H9 (cell line): ENCODE results near the gene CNNM4. TPM values are rescaled to one million over a fixed set of nuclear protein-coding genes. Genes with fewer than 3 reads are reported as not detected.

Experiments used
- DNase-seq: peaks from one replicate; pipeline ENCODE4 v3.0.0-alpha.2; 2017
- H2AFZ ChIP-seq: one replicate; pipeline ENCODE4 v1.6.1; 2013; ENCODE audit warnings: mild to moderate bottlenecking, low read length, control low read depth, moderate library complexity
- H2AK5ac ChIP-seq: 2 replicates; pipeline ENCODE4 v1.6.1; 2013; ENCODE audit warnings: low read length, control low read depth, mixed read lengths; ENCODE audit not compliant: insufficient read length
- H2BK120ac ChIP-seq: one replicate; pipeline ENCODE4 v1.6.1; 2013; ENCODE audit warnings: low read depth, mild to moderate bottlenecking, low read length, control low read depth, inconsistent platforms; ENCODE audit not compliant: poor library complexity, severe bottlenecking
- H2BK12ac ChIP-seq: 2 replicates; pipeline ENCODE4 v1.6.1; 2013; ENCODE audit warnings: low read length, control low read depth, mixed read lengths, low read depth; ENCODE audit not compliant: insufficient read length
- H2BK15ac ChIP-seq: 2 replicates; pipeline ENCODE4 v1.6.1; 2013; ENCODE audit warnings: low read depth, low read length, control low read depth
- H2BK20ac ChIP-seq: one replicate; pipeline ENCODE4 v1.6.1; 2013; ENCODE audit warnings: low read depth, mild to moderate bottlenecking, low read length, control low read depth, inconsistent platforms; ENCODE audit not compliant: poor library complexity, severe bottlenecking
- H2BK5ac ChIP-seq: 2 replicates; pipeline ENCODE4 v1.6.1; 2013; ENCODE audit warnings: low read length, control low read depth, mixed read lengths; ENCODE audit not compliant: insufficient read length
- H3K14ac ChIP-seq: 2 replicates; pipeline ENCODE4 v1.6.1; 2013; ENCODE audit warnings: low read length, control low read depth; ENCODE audit not compliant: insufficient read depth
- H3K18ac ChIP-seq: 2 replicates; pipeline ENCODE4 v1.6.1; 2013; ENCODE audit warnings: low read depth, mild to moderate bottlenecking, mixed read lengths, low read length, control low read depth; ENCODE audit not compliant: insufficient read length
- H3K23ac ChIP-seq: 2 replicates; pipeline ENCODE4 v1.6.1; 2013; ENCODE audit warnings: low read length, control low read depth, mixed read lengths, low read depth; ENCODE audit not compliant: insufficient read length
- H3K23me2 ChIP-seq: 2 replicates; pipeline ENCODE4 v1.6.1; 2013; ENCODE audit warnings: low read depth, mild to moderate bottlenecking, mixed read lengths, low read length, control low read depth; ENCODE audit not compliant: insufficient read length, poor library complexity, severe bottlenecking
- H3K27ac ChIP-seq: 2 replicates; pipeline ENCODE4 v1.5.1; 2013; ENCODE audit warnings: low read length, control low read depth, mixed read lengths, low read depth; ENCODE audit not compliant: insufficient read length
- H3K27me3 ChIP-seq: 2 replicates; pipeline ENCODE4 v1.6.1; 2013; ENCODE audit warnings: low read length, control low read depth, inconsistent platforms; ENCODE audit not compliant: insufficient read depth
- H3K4ac ChIP-seq: 2 replicates; pipeline ENCODE4 v1.6.1; 2013; ENCODE audit warnings: low read depth, mild to moderate bottlenecking, control low read depth, inconsistent platforms, low read length, moderate library complexity
- H3K4me1 ChIP-seq: 2 replicates; pipeline ENCODE4 v1.6.1; 2013; ENCODE audit warnings: low read length, control low read depth, inconsistent platforms; ENCODE audit not compliant: insufficient read depth
- H3K4me2 ChIP-seq: 2 replicates; pipeline ENCODE4 v1.6.1; 2013; ENCODE audit warnings: low read length, control low read depth, mixed read lengths; ENCODE audit not compliant: insufficient read length, insufficient read depth
- H3K56ac ChIP-seq: 2 replicates; pipeline ENCODE4 v1.6.1; 2013; ENCODE audit warnings: low read depth, mild to moderate bottlenecking, mixed read lengths, low read length, control low read depth; ENCODE audit not compliant: insufficient read length
- H3K79me1 ChIP-seq: 2 replicates; pipeline ENCODE4 v1.6.1; 2013; ENCODE audit warnings: low read depth, mild to moderate bottlenecking, moderate library complexity, low read length, control low read depth, inconsistent platforms; ENCODE audit not compliant: insufficient read depth, poor library complexity, severe bottlenecking
- H3K79me2 ChIP-seq: 2 replicates; pipeline ENCODE4 v1.6.1; 2013; ENCODE audit warnings: low read length, control low read depth, inconsistent platforms; ENCODE audit not compliant: insufficient read depth
- H3K9ac ChIP-seq: 2 replicates; pipeline ENCODE4 v1.6.1; 2013; ENCODE audit warnings: low read length, control low read depth, mixed read lengths; ENCODE audit not compliant: insufficient read length; ENCODE audit errors: extremely low read depth
- H3K9me3 ChIP-seq: one replicate; pipeline ENCODE4 v1.6.1; 2013; ENCODE audit warnings: low read depth, low read length, inconsistent platforms; ENCODE audit not compliant: control insufficient read depth
- H3T11ph ChIP-seq: one replicate; pipeline ENCODE4 v1.6.1; 2013; ENCODE audit warnings: mild to moderate bottlenecking, low read length, control low read depth, inconsistent platforms
- H4K20me1 ChIP-seq: one replicate; pipeline ENCODE4 v1.6.1; 2013; ENCODE audit not compliant: control insufficient read depth, insufficient read length, insufficient read depth
- H4K5ac ChIP-seq: 2 replicates; pipeline ENCODE4 v1.6.1; 2013; ENCODE audit warnings: low read depth, mild to moderate bottlenecking, mixed read lengths, low read length, control low read depth; ENCODE audit not compliant: insufficient read length
- H4K8ac ChIP-seq: replicated peaks from 2 replicates; pipeline ENCODE4 v1.6.1; 2013; ENCODE audit warnings: low read length, control low read depth, mixed read lengths, low read depth; ENCODE audit not compliant: insufficient read length
- H4K91ac ChIP-seq: 2 replicates; pipeline ENCODE4 v1.6.1; 2013; ENCODE audit warnings: low read depth, mild to moderate bottlenecking, moderate library complexity, mixed read lengths, low read length, control low read depth; ENCODE audit not compliant: insufficient read length
- H3K27ac Mint-ChIP-seq, 3 experiments: 2 replicates in 2 of 3; 3 replicates in 1 of 3; pipeline ENCODE4 v1.8.0; 2020 to 2021; ENCODE audit warnings: mixed read lengths in 3 of 3, mild to moderate bottlenecking in 1 of 3, moderate library complexity in 1 of 3
- H3K27me3 Mint-ChIP-seq: 2 replicates; pipeline ENCODE4 v1.8.0; 2021; ENCODE audit warnings: low read depth, mild to moderate bottlenecking, moderate library complexity, mixed read lengths
- H3K36me3 Mint-ChIP-seq, 3 experiments: 2 replicates in 2 of 3; 3 replicates in 1 of 3; pipeline ENCODE4 v1.8.0; 2020 to 2021; ENCODE audit warnings: low read depth in 3 of 3, mixed read lengths in 3 of 3; ENCODE audit not compliant: insufficient read depth in 1 of 3
- H3K4me1 Mint-ChIP-seq, 2 experiments: 2 replicates each; pipeline ENCODE4 v1.8.0; 2020; ENCODE audit warnings: mixed read lengths in 2 of 2
- H3K4me3 Mint-ChIP-seq, 2 experiments: 2 replicates in 1 of 2; 3 replicates in 1 of 2; pipeline ENCODE4 v1.8.0; 2020 to 2021; ENCODE audit warnings: mild to moderate bottlenecking in 2 of 2, mixed read lengths in 2 of 2, moderate library complexity in 1 of 2
- H3K9me3 Mint-ChIP-seq, 2 experiments: 2 replicates in 1 of 2; 3 replicates in 1 of 2; pipeline ENCODE4 v1.8.0; 2020; ENCODE audit warnings: mild to moderate bottlenecking in 2 of 2, mixed read lengths in 2 of 2, moderate library complexity in 1 of 2
- WGBS: extraction: QIAGEN DNeasy Blood & Tissue Kit; methylation state at CpG from one replicate; pipeline ENCODE4 v1.1.7; 2013; ENCODE audit warnings: missing lambda C conversion rate, low lambda C conversion rate, mixed read lengths; ENCODE audit not compliant: insufficient read length; ENCODE audit errors: extremely low coverage; 5-methylcytosine and 5-hydroxymethylcytosine counted together
- total RNA-seq: library from RNA; stranded (reverse); gene quantifications from 2 replicates; pipeline ENCODE4 v1.2.1, GENCODE V29; 2021
- TF ChIP-seq, protein P1 (sequence below): fragments of 200-600 bp; sonication (generic); conservative IDR thresholded peaks from 3 replicates; pipeline ENCODE4 v1.8.0; 2021; ENCODE audit warnings: antibody characterized with exemption, mild to moderate bottlenecking

Gene CNNM4
- total RNA-seq, 1 experiment from 2014 or later: 8.5 TPM

DNA sequence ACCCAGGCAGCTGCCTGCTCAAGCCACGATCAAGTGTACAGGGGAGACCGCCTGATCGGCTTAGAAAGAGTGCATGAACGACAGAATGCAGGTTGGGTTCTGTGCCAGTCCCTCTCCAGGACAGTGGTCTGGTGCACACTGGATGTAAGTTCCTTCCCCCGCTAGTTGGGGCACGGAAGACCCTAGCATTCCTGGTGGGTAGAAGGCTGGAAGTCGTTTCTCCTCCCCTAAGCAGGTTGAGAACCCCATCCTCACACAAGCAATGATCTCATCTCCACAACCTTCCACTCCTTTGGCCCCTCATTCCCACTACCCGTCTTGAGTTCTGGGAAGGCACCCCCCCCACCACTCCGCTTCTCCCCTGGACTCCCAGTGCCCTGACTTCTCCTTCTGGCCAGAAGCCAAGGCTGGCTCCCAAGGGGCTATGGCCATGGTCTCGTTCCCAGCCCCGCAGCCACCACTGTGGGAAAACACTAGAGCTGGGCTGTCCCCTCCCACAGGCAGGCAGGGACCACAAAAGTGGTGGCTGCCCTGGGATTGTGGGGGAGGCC is 98.5 kb downstream of the CNNM4 start:
- TF ChIP-seq, protein P1, sequence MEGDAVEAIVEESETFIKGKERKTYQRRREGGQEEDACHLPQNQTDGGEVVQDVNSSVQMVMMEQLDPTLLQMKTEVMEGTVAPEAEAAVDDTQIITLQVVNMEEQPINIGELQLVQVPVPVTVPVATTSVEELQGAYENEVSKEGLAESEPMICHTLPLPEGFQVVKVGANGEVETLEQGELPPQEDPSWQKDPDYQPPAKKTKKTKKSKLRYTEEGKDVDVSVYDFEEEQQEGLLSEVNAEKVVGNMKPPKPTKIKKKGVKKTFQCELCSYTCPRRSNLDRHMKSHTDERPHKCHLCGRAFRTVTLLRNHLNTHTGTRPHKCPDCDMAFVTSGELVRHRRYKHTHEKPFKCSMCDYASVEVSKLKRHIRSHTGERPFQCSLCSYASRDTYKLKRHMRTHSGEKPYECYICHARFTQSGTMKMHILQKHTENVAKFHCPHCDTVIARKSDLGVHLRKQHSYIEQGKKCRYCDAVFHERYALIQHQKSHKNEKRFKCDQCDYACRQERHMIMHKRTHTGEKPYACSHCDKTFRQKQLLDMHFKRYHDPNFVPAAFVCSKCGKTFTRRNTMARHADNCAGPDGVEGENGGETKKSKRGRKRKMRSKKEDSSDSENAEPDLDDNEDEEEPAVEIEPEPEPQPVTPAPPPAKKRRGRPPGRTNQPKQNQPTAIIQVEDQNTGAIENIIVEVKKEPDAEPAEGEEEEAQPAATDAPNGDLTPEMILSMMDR: no peak
- H2AK5ac ChIP-seq: no peak overlapping the region
- peaks cover 2% of the 10 kb centered on the region for H4K20me1 ChIP-seq
- Mint-ChIP-seq H3K9me3 (no peaks in the 10 kb centered on the region), H3K27ac (peak overlapping the region in 2 of 3 experiments; percentile 70 to 87; a peak in 5 of 7 replicates), H3K36me3 (peaks cover 20 to 48% (median 39%) of the 10 kb centered on the region in 3 experiments), H3K4me1 (peaks cover 22 to 24% of the 10 kb centered on the region in 2 experiments), H3K4me3 (peak overlapping the region; percentile 67 to 80), H3K27me3 (no peaks in the 10 kb centered on the region; the same call in 1 of the 2 replicates)
- H3K9ac ChIP-seq: no peak overlapping the region
- H3K14ac ChIP-seq: no peak overlapping the region
- H4K5ac ChIP-seq: no peak overlapping the region
- no peaks in the 10 kb centered on the region; the same call in 1 of the 2 replicates for H3K4me1 ChIP-seq
- H3K23ac ChIP-seq: no peak overlapping the region
- no peak overlapping the region for H3K27ac ChIP-seq
- peak overlapping the region; percentile 35 for H3K4me2 ChIP-seq
- no peak overlapping the region for H3K4ac ChIP-seq
- no peak overlapping the region for H3K56ac ChIP-seq
- H3K79me1 ChIP-seq: no peaks in the 10 kb centered on the region
- H2BK20ac ChIP-seq: no peak overlapping the region
- H2BK120ac ChIP-seq: no peak overlapping the region
- DNase-seq: no peak
- H3K27me3 ChIP-seq: no peaks in the 10 kb centered on the region
- H4K8ac ChIP-seq: no peak overlapping the region
- H4K91ac ChIP-seq: no peak overlapping the region
- no peak overlapping the region for H2BK12ac ChIP-seq
- no peak overlapping the region for H3K18ac ChIP-seq
- H2BK5ac ChIP-seq: no peak overlapping the region
- no peak overlapping the region for H3T11ph ChIP-seq
- no peak overlapping the region for H2BK15ac ChIP-seq
- WGBS: no CpG with 5 or more reads among the region's 11 CpGs
- no peaks in the 10 kb centered on the region for H3K9me3 ChIP-seq
- H2AFZ ChIP-seq: no peak overlapping the region
- peaks cover 2% of the 10 kb centered on the region; the same call in 1 of the 2 replicates for H3K79me2 ChIP-seq
- H3K23me2 ChIP-seq: peaks cover 6% of the 10 kb centered on the region
